OCI-LY3 (cell line): ENCODE measurements around the gene MAIP1.
"Not testable (repeated sequence)": the region's sequence is repeated elsewhere in the genome, so short reads cannot be mapped to it uniquely, and the experiment has no call there.

Source experiments
- H2AFZ ChIP-seq: fragments of 200-600, 300-600 bp; shearing (Covaris generic); 2 replicates; pipeline ENCODE4 v1.6.0; 2014; ENCODE audit warnings: antibody characterized with exemption, low read depth, low read length
- H3K27ac ChIP-seq: fragments of 200-600, 300-600 bp; sonication (generic); 2 replicates; pipeline ENCODE4 v1.5.1; 2014; ENCODE audit warnings: mild to moderate bottlenecking, low read length, moderate library complexity, mixed read lengths
- H3K27me3 ChIP-seq: fragments of 200-600, 300-600 bp; sonication (generic); 2 replicates; pipeline ENCODE4 v1.6.1; 2014; ENCODE audit warnings: low read depth, low read length, mixed read lengths
- H3K36me3 ChIP-seq: fragments of 200-600, 300-600 bp; sonication (generic); replicated peaks from 2 replicates; pipeline ENCODE3; 2014; ENCODE audit warnings: low read depth, low read length, mixed read lengths
- H3K4me1 ChIP-seq: fragments of 300-600, 200-600 bp; sonication (generic); 2 replicates; pipeline ENCODE4 v1.6.1; 2014; ENCODE audit warnings: low read length, mixed read lengths
- H3K4me2 ChIP-seq: fragments of 200-600, 300-600 bp; sonication (generic); 2 replicates; pipeline ENCODE4 v1.6.1; 2014; ENCODE audit warnings: low read length, mixed read lengths
- H3K4me3 ChIP-seq: fragments of 300-600, 200-600 bp; sonication (generic); 2 replicates; pipeline ENCODE4 v1.5.1; 2014; ENCODE audit warnings: antibody characterized with exemption, mild to moderate bottlenecking, low read length, moderate library complexity
- H3K79me2 ChIP-seq: fragments of 300-600, 200-600 bp; shearing (Covaris generic); 2 replicates; pipeline ENCODE4 v1.6.1; 2014; ENCODE audit warnings: mild to moderate bottlenecking, low read length, mixed read lengths
- H3K9ac ChIP-seq: fragments of 300-600, 200-600 bp; shearing (Covaris generic); 2 replicates; pipeline ENCODE4 v1.6.0; 2014; ENCODE audit warnings: mild to moderate bottlenecking, low read length, moderate library complexity
- H3K9me3 ChIP-seq: fragments of 200-600, 300-600 bp; shearing (Covaris generic); 2 replicates; pipeline ENCODE4 v1.6.1; 2014; ENCODE audit warnings: low read length, mixed read lengths; ENCODE audit not compliant: insufficient read depth
- H4K20me1 ChIP-seq: fragments of 200-600, 300-600 bp; sonication (generic); 2 replicates; pipeline ENCODE4 v1.6.1; 2016; ENCODE audit warnings: low read length, mixed read lengths; ENCODE audit not compliant: insufficient read depth
- EZH2phosphoT487 ChIP-seq: fragments of 200-600 bp; shearing (Covaris generic); IDR thresholded peaks from 2 replicates; pipeline ENCODE4 v1.6.1; 2018; ENCODE audit warnings: antibody characterized with exemption, mixed run types, low read depth
- TF ChIP-seq, protein P1 (sequence below): fragments of 200-600, 300-600 bp; sonication (generic); IDR thresholded peaks from 2 replicates; pipeline ENCODE4 v1.5.1; 2014; ENCODE audit warnings: antibody characterized with exemption, low read length, low read depth

The MAIP1 gene

DNA sequence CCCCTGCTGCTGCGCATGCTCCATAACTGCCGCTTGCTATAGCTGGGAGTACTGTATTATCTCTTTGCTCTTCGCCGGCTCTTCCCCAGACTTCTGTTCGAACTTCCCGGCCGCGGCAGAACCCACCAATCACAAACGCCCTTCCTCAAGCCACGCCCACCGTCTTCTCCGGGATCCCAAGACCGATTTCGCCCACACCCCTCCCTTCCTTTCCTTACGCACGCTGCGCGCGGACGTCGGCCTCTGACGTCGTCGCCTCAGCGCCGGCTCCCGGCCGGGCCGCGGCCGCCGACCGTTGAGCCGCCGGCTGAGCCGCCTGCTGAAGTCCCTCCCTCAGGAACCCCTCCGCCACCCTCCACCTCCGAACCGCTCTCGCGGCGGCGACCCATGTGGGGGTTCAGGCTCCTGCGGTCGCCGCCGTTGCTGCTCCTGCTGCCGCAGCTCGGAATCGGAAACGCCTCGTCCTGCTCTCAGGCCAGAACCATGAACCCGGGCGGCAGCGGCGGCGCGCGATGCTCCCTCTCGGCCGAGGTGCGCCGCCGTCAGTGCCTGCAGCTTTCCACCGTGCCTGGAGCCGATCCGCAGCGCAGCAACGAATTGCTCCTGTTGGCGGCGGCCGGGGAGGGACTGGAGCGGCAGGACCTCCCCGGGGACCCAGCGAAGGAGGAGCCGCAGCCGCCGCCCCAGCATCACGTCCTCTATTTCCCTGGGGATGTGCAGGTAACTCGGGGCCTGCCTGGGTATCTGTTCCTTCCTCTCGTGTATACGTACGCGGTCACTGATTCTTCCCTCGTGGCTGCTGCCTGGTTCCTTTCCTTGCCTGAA, 44.1 kb upstream of the MAIP1 start, which contains the start of gene C2orf69:
TSS of gene C2orf69 (plus strand) at position 242 of the 825 bp plus-strand sequence. CDS start at position 388, 146 bp downstream.
- peaks cover 47% of the 10 kb centered on the region for H3K79me2 ChIP-seq
- peak within 1 kb of the TSS; percentile 75 for H3K27ac ChIP-seq
- no peaks in the 10 kb centered on the region for H3K9me3 ChIP-seq
- peak within 1 kb of the TSS; percentile 68 for H2AFZ ChIP-seq
- peak within 1 kb of the TSS; percentile 91 for H3K9ac ChIP-seq
- H3K36me3 ChIP-seq: peaks cover 26% of the 10 kb centered on the region
- peaks cover 24% of the 10 kb centered on the region for H3K4me1 ChIP-seq
- peaks cover 16% of the 10 kb centered on the region for H4K20me1 ChIP-seq
- H3K4me3 ChIP-seq: peak within 1 kb of the TSS; percentile 97
- no peaks in the 10 kb centered on the region for H3K27me3 ChIP-seq
- TF ChIP-seq, protein P1, sequence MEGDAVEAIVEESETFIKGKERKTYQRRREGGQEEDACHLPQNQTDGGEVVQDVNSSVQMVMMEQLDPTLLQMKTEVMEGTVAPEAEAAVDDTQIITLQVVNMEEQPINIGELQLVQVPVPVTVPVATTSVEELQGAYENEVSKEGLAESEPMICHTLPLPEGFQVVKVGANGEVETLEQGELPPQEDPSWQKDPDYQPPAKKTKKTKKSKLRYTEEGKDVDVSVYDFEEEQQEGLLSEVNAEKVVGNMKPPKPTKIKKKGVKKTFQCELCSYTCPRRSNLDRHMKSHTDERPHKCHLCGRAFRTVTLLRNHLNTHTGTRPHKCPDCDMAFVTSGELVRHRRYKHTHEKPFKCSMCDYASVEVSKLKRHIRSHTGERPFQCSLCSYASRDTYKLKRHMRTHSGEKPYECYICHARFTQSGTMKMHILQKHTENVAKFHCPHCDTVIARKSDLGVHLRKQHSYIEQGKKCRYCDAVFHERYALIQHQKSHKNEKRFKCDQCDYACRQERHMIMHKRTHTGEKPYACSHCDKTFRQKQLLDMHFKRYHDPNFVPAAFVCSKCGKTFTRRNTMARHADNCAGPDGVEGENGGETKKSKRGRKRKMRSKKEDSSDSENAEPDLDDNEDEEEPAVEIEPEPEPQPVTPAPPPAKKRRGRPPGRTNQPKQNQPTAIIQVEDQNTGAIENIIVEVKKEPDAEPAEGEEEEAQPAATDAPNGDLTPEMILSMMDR: no peak
- no peak for TF ChIP-seq EZH2phosphoT487
- peak within 1 kb of the TSS; percentile 78 for H3K4me2 ChIP-seq

DNA sequence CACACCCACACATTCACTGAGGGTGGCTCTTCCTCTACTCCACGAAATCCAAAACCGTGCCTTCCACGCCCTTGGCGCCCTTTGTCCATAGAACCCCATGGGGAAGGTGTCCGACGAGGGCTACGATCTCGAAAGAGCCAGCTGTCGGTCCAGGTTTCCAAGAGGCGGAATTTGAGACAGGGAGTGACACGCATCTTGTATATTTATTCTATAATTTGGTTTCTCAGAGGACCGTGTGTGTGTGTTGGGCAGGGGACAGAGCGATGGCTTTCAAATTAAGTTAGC, 43.6 kb upstream of the MAIP1 start:
- Histone ChIP-seq H3K4me3 (peak overlapping the region; percentile 97), H3K4me1 (peaks cover 23% of the 10 kb centered on the region), H3K36me3 (peaks cover 31% of the 10 kb centered on the region), H3K9ac (peak overlapping the region; percentile 91), H3K4me2 (peak overlapping the region; percentile 78), H3K27me3 (no peaks in the 10 kb centered on the region), H3K79me2 (peaks cover 53% of the 10 kb centered on the region), H3K27ac (peak overlapping the region; percentile 75), H3K9me3 (no peaks in the 10 kb centered on the region), H2AFZ (peak overlapping the region; percentile 68), H4K20me1 (peaks cover 16% of the 10 kb centered on the region)
- TF ChIP-seq EZH2phosphoT487: no peak
- TF ChIP-seq, protein P1: no peak

DNA sequence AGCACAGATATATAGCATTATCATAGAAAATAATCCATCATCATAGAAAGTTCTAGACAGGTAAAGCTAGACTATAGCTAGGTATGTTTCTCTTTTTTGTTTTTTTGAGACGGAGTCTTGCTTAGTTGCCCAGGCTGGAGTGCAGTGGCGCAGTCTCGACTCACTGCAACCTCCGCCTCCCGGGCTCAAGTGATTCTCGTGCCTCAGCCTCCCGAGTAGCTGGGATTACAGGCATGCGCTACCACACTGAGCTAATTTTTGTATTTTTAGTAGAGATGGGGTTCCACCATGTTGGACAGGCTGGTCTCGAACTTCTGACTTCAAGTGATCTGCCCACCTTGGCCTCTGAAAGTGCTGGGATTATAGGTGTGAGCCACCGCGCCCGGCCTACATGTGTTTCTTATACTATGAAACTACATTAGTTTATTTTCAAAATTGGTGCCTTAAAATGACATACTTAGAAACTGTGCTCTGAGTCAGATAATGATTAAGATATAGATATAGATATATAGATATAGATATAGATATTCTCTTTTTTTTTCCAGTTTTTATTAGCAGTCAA, 42.7 kb upstream of the MAIP1 start:
- Histone ChIP-seq H3K79me2 (peaks cover 61% of the 10 kb centered on the region), H3K36me3 (peaks cover 38% of the 10 kb centered on the region), H3K9ac (peak overlapping the region; percentile 91), H4K20me1 (peaks cover 16% of the 10 kb centered on the region), H3K4me1 (peaks cover 15% of the 10 kb centered on the region), H3K4me3 (peak overlapping the region; percentile 97), H3K4me2 (peak overlapping the region; percentile 78)
- not testable (repeated sequence) for H2AFZ ChIP-seq, H3K27me3 ChIP-seq, H3K9me3 ChIP-seq, H3K27ac ChIP-seq

DNA sequence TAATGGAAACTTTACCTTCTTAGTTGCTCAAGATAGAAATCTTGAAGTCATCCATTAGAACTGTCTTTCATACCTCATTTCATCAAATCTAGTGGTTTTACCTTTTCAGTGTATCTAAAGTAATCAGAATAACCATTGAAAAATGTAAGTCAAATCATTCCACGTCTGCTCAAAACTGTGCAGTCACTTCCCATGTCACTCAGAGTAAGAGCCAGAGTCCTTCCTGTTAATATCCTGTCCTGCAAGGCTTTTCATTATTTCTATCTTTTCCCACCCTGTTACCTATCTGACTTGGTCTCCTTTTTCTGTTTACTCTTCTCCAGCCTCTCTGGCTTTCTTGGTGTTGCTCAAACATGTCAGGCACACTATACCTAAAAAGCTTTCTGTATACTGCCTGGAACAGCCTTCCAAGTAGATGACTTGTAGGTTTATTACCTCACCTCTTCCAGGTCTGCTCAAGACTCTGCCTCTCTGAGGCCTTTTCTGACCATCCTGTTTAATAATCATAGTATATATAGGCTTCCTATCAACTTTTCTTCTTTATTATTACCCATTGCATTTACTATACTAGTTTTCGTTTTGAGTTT, 40.9 kb upstream of the MAIP1 start:
- Histone ChIP-seq H2AFZ (no peak overlapping the region), H4K20me1 (peaks cover 16% of the 10 kb centered on the region), H3K36me3 (peaks cover 47% of the 10 kb centered on the region), H3K27ac (no peak overlapping the region), H3K9ac (no peak overlapping the region), H3K4me1 (peaks cover 14% of the 10 kb centered on the region), H3K4me3 (no peak overlapping the region), H3K9me3 (no peaks in the 10 kb centered on the region), H3K27me3 (no peaks in the 10 kb centered on the region), H3K79me2 (peaks cover 79% of the 10 kb centered on the region), H3K4me2 (no peak overlapping the region)
- TF ChIP-seq, protein P1: no peak
- TF ChIP-seq EZH2phosphoT487: no peak
